Skeletal muscle tissue (tissue), 4 donors: ENCODE data around the gene CNEP1R1. TPM values are rescaled to one million over a fixed set of nuclear protein-coding genes. Genes with fewer than 3 reads are reported as not detected.

Experiments used
- H3K27ac ChIP-seq: one replicate; pipeline ENCODE4 v1.7.0; 2013; ENCODE audit warnings: mild to moderate bottlenecking, low read depth, low read length, inconsistent platforms
- H3K27me3 ChIP-seq, 3 donors: one replicate each; pipeline ENCODE4 v1.7.0; 2013; ENCODE audit warnings: low read length in 3 of 3; ENCODE audit not compliant: control insufficient read depth in 3 of 3, insufficient read depth in 3 of 3
- H3K36me3 ChIP-seq, 3 donors: one replicate each; pipeline ENCODE4 v1.7.0; 2013; ENCODE audit warnings: low read length in 3 of 3; ENCODE audit not compliant: control insufficient read depth in 3 of 3, insufficient read depth in 3 of 3
- H3K4me1 ChIP-seq, 3 donors: one replicate each; pipeline ENCODE4 v1.7.0; 2013; ENCODE audit warnings: low read length in 3 of 3, mild to moderate bottlenecking in 3 of 3; ENCODE audit not compliant: control insufficient read depth in 3 of 3, insufficient read depth in 3 of 3
- H3K4me3 ChIP-seq, 3 donors: one replicate each; pipeline ENCODE4 v1.7.0; 2013; ENCODE audit warnings: low read length in 3 of 3
- H3K9ac ChIP-seq, 3 donors: one replicate each; pipeline ENCODE4 v1.7.0; 2013; ENCODE audit warnings: low read length in 3 of 3, mild to moderate bottlenecking in 3 of 3, moderate library complexity in 2 of 3, low read depth in 1 of 3
- H3K9me3 ChIP-seq, 3 donors: one replicate each; pipeline ENCODE4 v1.7.0; 2013; ENCODE audit warnings: low read length in 3 of 3; ENCODE audit not compliant: control insufficient read depth in 3 of 3
- total RNA-seq: library from RNA; depleted of rRNA; stranded (reverse); fragments of >200 nt; gene quantifications from one replicate; pipeline ENCODE4 v1.2.3, GENCODE V29; 2014
- donor health status: Osteomylitis.

Gene CNEP1R1
- total RNA-seq, 1 donor from 2014 or later: 34.4 TPM

DNA sequence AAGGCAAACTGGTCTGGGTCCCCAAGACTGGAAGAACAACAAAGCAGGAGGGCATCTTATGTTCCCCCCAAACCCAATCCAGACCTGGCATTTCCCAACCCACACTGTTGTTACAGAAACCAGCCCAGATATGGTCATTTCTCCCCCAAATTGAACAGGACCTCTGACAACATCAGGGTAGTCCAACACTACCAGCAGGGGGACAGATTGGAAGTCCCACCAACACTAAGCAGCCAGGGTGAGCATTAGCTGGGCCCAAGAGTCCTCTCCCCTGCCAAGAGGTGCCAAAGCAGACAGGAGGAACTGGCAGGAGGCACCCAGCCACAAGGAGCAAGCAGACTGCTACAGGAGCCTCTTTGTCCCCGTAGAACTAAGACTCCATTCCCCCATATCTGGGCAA is 29.3 kb upstream of the CNEP1R1 start:
- H3K9me3 ChIP-seq: no peaks in the 10 kb centered on the region
- no peak overlapping the region for H3K27ac ChIP-seq
- no peaks in the 10 kb centered on the region for H3K36me3 ChIP-seq
- no peaks in the 10 kb centered on the region for H3K4me1 ChIP-seq
- no peaks in the 10 kb centered on the region for H3K27me3 ChIP-seq
- no peak overlapping the region for H3K9ac ChIP-seq
- no peak overlapping the region for H3K4me3 ChIP-seq

DNA sequence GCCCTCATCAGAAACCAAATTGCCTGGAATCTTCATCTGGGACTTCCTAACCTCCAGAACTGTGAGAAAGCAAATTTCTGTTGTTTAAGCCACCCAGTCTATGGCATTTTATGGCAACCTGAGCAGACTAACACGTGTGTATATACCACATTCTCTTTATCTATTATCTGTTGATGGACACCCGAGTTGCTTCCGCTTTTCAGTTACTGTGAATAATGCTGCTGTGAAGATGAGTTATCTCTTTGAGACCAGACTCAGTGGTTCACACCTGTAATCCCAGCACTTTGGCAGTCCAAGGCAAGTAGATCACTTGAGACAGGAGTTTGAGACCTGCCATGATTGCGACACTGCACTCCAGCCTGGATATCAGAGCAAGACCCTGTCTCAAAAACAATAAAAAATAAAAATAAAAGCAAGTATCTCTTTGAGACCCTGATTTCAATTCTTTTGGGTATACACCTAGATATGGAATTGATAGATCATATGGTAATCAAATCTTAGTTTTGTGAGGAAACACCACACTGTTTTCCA is 27.2 kb upstream of the CNEP1R1 start:
- H3K27me3 ChIP-seq: no peaks in the 10 kb centered on the region
- H3K9me3 ChIP-seq: no peaks in the 10 kb centered on the region
- H3K27ac ChIP-seq: no peak overlapping the region
- H3K36me3 ChIP-seq: no peaks in the 10 kb centered on the region
- H3K4me3 ChIP-seq: no peak overlapping the region
- no peak overlapping the region for H3K9ac ChIP-seq
- no peaks in the 10 kb centered on the region for H3K4me1 ChIP-seq

DNA sequence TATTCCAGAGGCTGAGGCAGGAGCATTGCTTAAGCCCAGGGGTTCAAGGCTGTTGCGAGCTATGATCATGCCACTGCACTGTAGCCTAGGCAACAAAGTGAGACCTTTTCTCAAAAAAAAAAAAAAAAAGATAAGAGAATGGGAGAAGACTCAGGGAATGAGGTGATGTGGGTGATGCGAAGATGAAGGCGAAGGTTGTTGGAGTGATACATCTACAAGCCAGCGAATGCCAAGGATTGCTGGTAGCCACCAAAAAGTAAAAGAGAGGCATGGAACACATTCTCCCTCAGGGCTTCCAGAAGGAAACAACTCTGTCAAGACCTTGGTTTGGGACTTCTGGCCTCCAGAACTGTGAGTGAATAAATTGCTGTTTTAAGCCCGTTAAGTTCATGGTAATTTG is 26.0 kb upstream of the CNEP1R1 start:
- H3K27me3 ChIP-seq: no peaks in the 10 kb centered on the region
- no peak overlapping the region for H3K27ac ChIP-seq
- H3K9me3 ChIP-seq: no peaks in the 10 kb centered on the region
- no peak overlapping the region for H3K9ac ChIP-seq
- no peaks in the 10 kb centered on the region for H3K36me3 ChIP-seq
- no peaks in the 10 kb centered on the region for H3K4me1 ChIP-seq
- H3K4me3 ChIP-seq: no peak overlapping the region

DNA sequence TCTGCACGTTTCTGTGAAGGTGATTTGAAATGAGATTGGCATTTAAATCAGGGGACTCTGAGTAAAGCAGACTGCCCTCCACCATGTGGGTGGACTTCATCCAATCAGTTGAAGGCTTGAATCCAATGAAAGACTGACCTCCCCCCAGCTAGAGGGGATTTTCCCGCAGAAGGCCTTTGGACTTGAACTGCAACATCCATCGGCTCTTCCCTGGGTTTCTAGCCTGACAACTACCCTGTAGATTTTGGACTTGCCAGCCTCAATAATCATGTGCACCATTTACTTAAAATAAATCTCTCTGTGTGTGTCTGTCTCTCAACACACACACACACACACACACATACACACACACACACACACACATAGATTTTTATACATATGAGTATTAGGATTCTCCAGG is 23.9 kb upstream of the CNEP1R1 start:
- no peaks in the 10 kb centered on the region for H3K4me1 ChIP-seq
- no peaks in the 10 kb centered on the region for H3K27me3 ChIP-seq
- no peak overlapping the region for H3K4me3 ChIP-seq
- no peaks in the 10 kb centered on the region for H3K36me3 ChIP-seq
- H3K9me3 ChIP-seq: no peaks in the 10 kb centered on the region
- H3K27ac ChIP-seq: no peak overlapping the region
- H3K9ac ChIP-seq: no peak overlapping the region

DNA sequence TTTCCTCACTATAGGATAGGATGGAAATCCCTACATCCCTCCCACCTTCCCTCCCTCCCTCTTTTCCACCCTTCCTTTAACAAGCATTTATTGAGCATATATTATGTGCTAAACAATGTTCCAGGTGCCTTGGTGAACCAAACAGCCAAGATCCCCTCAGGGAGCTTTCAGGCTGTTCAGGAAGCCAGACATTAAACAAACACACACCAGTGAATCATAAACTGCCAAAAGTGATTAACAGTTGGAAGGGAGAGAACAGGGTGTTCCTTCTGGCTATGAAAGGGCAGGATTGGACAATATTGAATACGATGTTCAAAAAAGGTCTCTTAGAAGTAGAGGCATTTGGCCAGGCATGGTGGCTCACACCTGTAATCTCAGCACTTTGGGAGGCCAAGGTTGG is 22.8 kb upstream of the CNEP1R1 start:
- Histone ChIP-seq H3K4me1 (no peaks in the 10 kb centered on the region), H3K9ac (no peak overlapping the region), H3K4me3 (no peak overlapping the region), H3K9me3 (no peaks in the 10 kb centered on the region), H3K36me3 (no peaks in the 10 kb centered on the region), H3K27ac (no peak overlapping the region), H3K27me3 (no peaks in the 10 kb centered on the region)

DNA sequence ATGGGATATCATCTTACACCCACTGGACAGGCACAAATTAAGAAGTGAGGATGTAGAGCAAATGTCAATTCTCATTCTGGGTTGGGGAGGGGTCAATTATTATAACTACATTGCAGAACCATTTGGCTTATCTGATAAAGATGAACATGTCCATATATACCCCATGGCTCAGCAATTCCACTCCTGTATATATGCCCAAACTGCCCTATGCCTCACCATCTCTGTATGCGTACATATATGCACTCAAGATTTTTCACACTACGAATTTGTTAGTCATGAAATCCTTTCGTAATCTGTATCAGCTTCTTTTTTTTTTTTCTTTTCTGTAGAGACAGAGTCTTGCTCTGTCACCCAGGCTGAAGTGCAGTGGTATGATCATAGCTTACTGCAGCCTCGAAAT is 20.8 kb upstream of the CNEP1R1 start:
- no peak overlapping the region for H3K4me3 ChIP-seq
- H3K4me1 ChIP-seq: no peaks in the 10 kb centered on the region
- H3K9me3 ChIP-seq: no peaks in the 10 kb centered on the region
- no peak overlapping the region for H3K27ac ChIP-seq
- H3K9ac ChIP-seq: no peak overlapping the region
- no peaks in the 10 kb centered on the region for H3K36me3 ChIP-seq
- H3K27me3 ChIP-seq: no peaks in the 10 kb centered on the region

DNA sequence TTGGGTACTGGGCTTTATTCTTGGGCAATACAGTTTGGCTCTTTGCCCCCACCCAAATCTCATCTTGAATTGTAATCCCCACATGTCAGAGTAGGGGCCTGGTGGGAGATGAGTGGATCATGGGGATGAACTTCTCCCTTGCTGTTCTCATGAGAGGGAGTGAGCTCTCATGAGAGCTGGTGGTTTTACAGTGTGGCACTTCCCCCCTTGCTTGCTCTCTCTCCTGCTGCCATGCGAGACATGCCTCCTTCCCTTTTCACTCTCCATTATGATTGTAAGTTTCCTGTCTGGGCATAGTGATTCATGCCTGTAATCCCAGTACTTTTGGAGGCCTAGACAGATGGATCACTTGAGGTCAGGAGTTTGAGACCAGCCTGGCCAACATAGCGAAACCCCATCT is 18.1 kb upstream of the CNEP1R1 start:
- Histone ChIP-seq H3K4me1 (no peaks in the 10 kb centered on the region), H3K9ac (no peak overlapping the region), H3K36me3 (no peaks in the 10 kb centered on the region), H3K27ac (no peak overlapping the region), H3K4me3 (no peak overlapping the region), H3K27me3 (no peaks in the 10 kb centered on the region), H3K9me3 (no peaks in the 10 kb centered on the region)

DNA sequence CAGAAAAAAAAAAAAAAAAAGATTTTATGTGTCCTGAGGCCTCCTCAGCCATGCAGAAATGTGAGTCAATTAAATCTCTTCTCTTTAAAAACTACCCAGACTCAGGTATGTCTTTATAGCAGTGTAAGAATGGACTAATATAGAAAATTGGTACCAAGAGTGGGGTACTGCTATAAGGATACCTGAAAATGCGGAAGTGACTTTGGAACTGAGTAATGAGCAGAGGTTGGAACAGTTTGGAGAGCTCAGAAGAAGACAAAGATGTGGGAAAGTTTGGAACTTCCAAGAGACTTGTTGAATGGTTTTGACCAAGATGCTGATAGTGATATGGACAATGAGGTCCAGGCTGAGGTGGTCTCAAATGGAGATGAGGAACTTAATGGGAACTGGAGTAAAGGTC is 17.3 kb upstream of the CNEP1R1 start:
- Histone ChIP-seq H3K4me1 (no peaks in the 10 kb centered on the region), H3K36me3 (no peaks in the 10 kb centered on the region), H3K9ac (no peak overlapping the region), H3K4me3 (no peak overlapping the region), H3K27me3 (no peaks in the 10 kb centered on the region), H3K9me3 (no peaks in the 10 kb centered on the region), H3K27ac (no peak overlapping the region)

DNA sequence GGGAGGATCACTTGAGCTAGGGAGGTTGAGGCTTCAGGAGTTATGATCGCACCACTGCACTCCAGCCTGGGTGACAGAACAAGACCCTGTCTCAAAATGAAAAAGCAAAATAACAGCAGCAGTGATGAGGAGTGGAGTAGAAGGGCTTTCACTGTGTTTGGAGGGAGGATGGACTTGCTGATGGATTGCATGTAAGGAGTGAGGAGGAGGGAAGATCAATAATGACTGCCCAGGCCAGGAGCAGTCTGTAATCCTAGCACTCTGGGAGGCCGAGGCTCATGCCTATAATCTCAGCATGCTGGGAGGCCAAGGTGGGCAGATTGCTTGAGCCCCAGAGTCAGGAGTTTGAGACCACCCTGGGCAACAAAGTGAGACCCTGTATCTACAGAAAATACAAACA is 14.8 kb upstream of the CNEP1R1 start:
- Histone ChIP-seq H3K9ac (no peak overlapping the region), H3K4me1 (no peaks in the 10 kb centered on the region), H3K9me3 (no peaks in the 10 kb centered on the region), H3K4me3 (no peak overlapping the region), H3K27me3 (no peaks in the 10 kb centered on the region), H3K27ac (no peak overlapping the region), H3K36me3 (no peaks in the 10 kb centered on the region)

DNA sequence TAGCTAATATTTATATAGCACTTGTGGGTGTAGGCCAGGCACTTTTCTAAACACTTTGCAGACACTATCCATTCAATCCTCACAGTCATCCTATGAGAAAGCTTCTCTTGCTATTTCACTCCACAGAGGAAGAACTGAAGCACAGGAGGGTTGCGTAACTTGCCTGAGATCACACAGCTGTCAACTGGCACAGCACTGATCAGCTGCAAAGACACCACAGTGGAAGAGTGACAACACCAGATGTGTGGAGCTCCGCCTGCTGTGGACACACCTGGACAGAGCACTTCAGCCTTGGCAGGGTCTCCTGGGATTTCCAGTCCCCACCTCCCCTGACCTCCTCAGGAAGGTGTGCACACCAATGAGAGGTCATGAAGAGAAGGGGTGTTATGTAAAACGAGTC is 13.3 kb upstream of the CNEP1R1 start:
- Histone ChIP-seq H3K36me3 (no peaks in the 10 kb centered on the region), H3K27me3 (no peaks in the 10 kb centered on the region), H3K27ac (no peak overlapping the region), H3K9ac (no peak overlapping the region), H3K9me3 (no peaks in the 10 kb centered on the region), H3K4me3 (no peak overlapping the region), H3K4me1 (no peaks in the 10 kb centered on the region)

DNA sequence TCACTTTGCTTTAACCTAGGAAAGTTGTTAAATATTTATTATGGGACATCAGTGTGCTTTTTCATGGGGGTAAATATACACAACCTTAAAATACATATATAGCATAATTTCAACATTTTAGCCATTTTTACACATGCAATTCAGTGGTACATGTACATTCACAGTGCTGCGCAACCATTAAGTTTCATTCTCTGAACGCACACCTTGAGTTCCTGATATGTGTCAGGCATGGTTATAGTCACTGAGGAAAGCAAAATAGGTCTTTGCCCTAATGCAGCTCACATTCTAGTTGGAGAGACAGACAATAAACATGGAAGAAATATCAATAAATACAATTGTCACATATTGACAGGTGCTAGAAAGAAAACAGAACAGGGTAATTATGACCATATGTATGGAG is 12.8 kb upstream of the CNEP1R1 start:
- Histone ChIP-seq H3K4me3 (no peak overlapping the region), H3K36me3 (no peaks in the 10 kb centered on the region), H3K27ac (no peak overlapping the region), H3K4me1 (no peaks in the 10 kb centered on the region), H3K27me3 (no peaks in the 10 kb centered on the region), H3K9ac (no peak overlapping the region), H3K9me3 (no peaks in the 10 kb centered on the region)
